GM18502 (cell line): ENCODE data around the gene RPP38.

Experiments
- ATAC-seq: cut with Tn5 transposase; IDR thresholded peaks from one replicate; pipeline ENCODE4 v1.9.1; 2021; ENCODE audit warnings: mild to moderate bottlenecking; ENCODE audit not compliant: unreplicated experiment, poor library complexity

The RPP38 gene

DNA sequence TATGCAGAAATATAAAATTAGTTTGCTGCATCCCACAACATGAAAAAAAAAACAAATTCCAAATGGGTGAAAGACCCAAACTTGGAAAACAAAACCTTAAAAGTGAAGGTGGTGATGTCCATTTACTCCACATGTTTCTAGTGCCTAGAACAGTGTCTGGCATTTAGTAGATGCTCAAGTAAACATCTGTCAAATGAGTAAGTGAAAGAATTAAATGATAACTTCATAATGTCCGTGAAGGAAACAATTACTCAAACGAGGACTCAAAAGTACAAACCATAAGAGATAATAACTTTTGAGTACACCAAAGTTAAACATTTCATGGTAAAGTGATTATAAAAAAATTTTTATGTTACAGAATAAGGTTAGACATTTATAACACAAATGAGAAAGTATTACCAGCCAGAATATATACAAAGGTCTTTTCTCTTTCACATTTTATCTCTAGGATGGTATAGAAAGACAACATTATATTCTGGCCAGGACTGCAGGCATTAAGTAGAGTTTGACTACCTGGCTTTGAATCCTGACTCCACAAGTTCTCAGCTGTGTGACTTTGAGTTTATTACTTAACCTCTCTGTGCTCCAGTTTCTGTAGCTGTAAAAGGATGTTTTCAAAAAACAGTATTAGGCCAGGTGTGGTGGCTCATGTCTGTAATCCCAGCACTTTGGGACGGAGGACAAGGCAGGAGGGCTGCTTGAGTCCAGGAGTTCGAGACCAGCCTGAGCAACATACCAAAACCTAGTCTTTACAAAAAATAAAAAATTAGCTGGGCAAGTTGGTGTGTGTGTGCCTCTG lies 50.6 kb downstream of the RPP38 start:
- ATAC-seq: no peak

DNA sequence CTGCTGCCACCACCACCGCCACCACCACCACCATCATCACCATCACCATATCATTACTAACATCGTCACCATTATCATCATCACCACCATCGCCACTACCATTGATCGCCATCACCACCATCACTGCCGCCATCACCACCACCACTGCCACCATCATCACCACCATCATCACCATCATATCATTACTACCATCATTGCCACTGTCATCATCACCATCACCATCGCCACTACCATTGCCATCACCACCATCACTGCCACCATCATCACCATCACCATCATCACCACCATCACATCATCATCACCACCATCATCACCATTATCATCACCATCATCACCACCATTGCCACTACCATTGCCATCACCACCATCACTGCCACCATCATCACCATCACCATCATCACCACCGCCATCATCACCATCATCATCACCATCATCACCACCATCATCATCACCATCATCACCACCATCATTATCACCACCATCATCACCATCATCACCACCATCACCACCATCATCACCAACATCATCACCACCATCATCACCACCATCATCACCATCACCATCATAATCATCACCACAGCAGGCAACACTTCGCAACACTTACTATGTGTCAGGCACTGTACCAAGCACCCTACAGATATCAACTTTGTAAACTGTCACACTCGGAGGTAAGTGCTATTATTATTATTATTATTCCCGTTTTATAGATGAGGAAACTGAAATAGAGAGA lies 52.1 kb downstream of the RPP38 start:
- no peak for ATAC-seq

DNA sequence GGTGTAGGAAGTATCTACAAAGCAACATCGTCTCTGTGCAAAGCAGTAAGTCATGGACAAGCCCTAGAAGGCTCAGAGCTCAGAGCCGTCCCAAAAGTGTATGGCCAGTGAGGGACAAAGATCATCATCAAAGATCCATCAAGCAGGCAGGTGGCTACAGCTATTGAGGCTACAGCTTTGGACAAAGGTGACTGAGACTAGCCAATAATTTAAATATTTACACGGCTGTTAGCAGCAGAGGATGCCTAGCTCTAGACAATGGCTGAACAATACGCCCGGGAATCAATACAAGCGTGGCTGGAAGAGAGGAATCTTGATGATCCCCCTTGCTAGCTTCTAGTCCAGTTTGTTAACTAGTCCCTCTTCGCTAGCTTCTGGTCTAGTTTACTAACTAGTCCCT lies 53.4 kb downstream of the RPP38 start:
- no peak for ATAC-seq

DNA sequence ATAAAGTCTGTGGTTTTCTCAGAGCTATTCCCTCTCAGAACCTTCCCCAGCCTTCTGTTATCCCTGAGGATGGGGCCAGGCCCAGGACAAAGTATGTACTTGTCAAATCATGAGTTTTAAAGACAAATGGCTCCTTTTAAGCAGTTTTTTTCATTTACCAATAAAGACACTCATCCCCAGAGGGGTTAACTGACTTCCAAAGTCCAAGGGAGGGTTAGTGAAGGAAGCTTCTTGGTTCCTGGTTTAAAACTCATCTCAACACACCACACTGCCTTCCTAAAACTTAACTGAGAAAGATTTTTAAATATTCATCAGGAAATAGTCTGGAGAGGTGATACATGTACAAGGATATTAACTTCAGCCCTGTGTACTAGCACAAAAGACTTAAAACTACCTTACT lies 55.4 kb downstream of the RPP38 start:
- ATAC-seq: no peak
